GM13976 (cell line): Measurements from ENCODE around the gene ANKEF1.

Source experiments
- DNase-seq: peaks from one replicate; pipeline ENCODE4 v3.0.0; 2012; ENCODE audit warnings: low spot score
- CTCF ChIP-seq: IDR thresholded peaks from 2 replicates; pipeline ENCODE4 v1.5.1; 2012; ENCODE audit warnings: borderline replicate concordance, mild to moderate bottlenecking; ENCODE audit not compliant: insufficient read depth; ENCODE audit errors: extremely low read depth, missing control alignments, control extremely low read depth
- in situ Hi-C: fragments of 300-500 bp; cut with MboI; formaldehyde crosslinking; loops from one replicate; pipeline ENCODE4 v1.12.0; 2022; ENCODE audit warnings: low sequenced_read_pairs, mixed read lengths, inconsistent platforms; ENCODE audit not compliant: unreplicated experiment

Gene ANKEF1

GRCh38 chr20:10075606-10076005 lies 40.8 kb downstream of the ANKEF1 start:
- in situ Hi-C loops = loop anchor here (25.0 kb wide), 1 partner anchor 463 kb away; no protein-coding TSS in a partner anchor
- no peak for TF ChIP-seq CTCF
- DNase-seq = no peak

GRCh38 chr20:10076126-10077080 lies 41.6 kb downstream of the ANKEF1 start:
- TF ChIP-seq CTCF = no peak
- in situ Hi-C loops = loop anchor here (25.0 kb wide), 1 partner anchor 464 kb away; no protein-coding TSS in a partner anchor
- DNase-seq = no peak

- no peak for DNase-seq
- TF ChIP-seq CTCF = peak; percentile 35
- in situ Hi-C loops = loop anchor here (25.0 kb wide), 1 partner anchor 465 kb away; no protein-coding TSS in a partner anchor
Measured at GRCh38 chr20:10077081-10077471, 42.3 kb downstream of the ANKEF1 start.

- in situ Hi-C loops = loop anchor here (25.0 kb wide), 1 partner anchor 466 kb away; no protein-coding TSS in a partner anchor
- no peak for TF ChIP-seq CTCF
- DNase-seq = no peak
Measured at GRCh38 chr20:10077886-10078285, 43.1 kb downstream of the ANKEF1 start.

- DNase-seq = no peak
- TF ChIP-seq CTCF = no peak
- in situ Hi-C loops = loop anchor here (25.0 kb wide), 1 partner anchor 466 kb away; no protein-coding TSS in a partner anchor
Measured at GRCh38 chr20:10078403-10078802, 43.6 kb downstream of the ANKEF1 start.

GRCh38 chr20:10079964-10080363 lies 45.2 kb downstream of the ANKEF1 start:
- in situ Hi-C loops = loop anchor here (25.0 kb wide), 1 partner anchor 468 kb away; no protein-coding TSS in a partner anchor

More at GRCh38 chr20:10079964-10080363, 45.2 kb downstream of the ANKEF1 start:
- DNase-seq = no peak
- no peak for TF ChIP-seq CTCF
